ENCODE data around the gene STX8.

Gene STX8

DNA sequence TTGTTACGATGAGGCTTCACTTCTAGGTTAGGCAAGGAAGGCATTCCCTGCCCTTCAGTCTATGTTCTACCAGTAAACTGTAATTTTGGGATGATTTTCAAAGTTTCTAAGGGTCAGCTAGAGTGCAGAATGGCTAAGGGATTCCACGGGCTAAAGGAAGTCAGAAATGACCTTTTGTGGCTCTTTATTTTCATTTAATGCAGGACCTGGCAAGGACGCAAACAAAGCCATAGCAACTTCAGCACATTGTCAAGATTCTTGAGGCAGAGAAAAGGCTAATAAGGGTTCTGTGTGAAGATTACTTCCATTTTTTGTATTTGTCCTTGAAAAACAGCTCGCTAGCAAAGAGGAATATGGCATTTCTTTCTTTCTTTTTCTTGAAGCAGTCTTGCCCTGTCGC is 76.6 kb downstream of the STX8 start:
- H3K36me3 ChIP-seq (replicated peaks in 1 of 2; ENCODE audit: control insufficient read depth in 2 of 2, insufficient read depth in 2 of 2, low read length in 2 of 2) = peaks cover 0 to 3% of the 10 kb centered on the region in 2 donors

DNA sequence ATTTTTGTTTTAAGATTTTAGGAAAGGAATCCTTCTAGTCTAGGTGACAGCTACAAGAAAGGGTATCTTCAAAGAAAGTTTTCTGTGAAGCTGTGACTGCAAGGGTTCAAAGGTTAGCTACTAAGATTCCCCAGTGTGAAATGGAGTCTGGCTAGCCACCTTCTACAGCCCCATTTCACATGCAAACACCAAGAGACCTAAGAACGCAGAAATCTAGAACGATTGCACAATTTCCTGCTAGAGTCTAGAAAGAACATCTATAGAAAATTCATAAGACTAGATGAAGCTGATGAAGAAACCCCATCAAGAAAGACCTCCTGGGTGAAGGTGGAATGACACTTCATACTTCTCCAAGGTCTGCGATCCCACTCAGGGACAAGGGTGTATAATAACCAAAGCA is 77.1 kb downstream of the STX8 start:
- no peak overlapping the region for H3K4me3 ChIP-seq (ENCODE audit: low read length in 2 of 2)
- no peak overlapping the region for H3K18ac ChIP-seq (ENCODE audit: low read length)
- no peak overlapping the region for H3K23ac ChIP-seq (ENCODE audit: low read depth, low read length, poor library complexity)
- H3K9ac ChIP-seq (ENCODE audit: low read depth, low read length, poor library complexity) = no peak overlapping the region
- no peaks in the 10 kb centered on the region for H3K79me1 ChIP-seq (ENCODE audit: low read depth, low read length)
- no peak overlapping the region for H3K4ac ChIP-seq (ENCODE audit: low read length)
- no peak overlapping the region for H2AFZ ChIP-seq (ENCODE audit: low read length)
- no peak overlapping the region for H4K91ac ChIP-seq (ENCODE audit: low read depth, low read length, poor library complexity)
- no peak overlapping the region for H2BK5ac ChIP-seq (ENCODE audit: low read length)
- no peak overlapping the region for H2BK12ac ChIP-seq (ENCODE audit: low read length)
- H3K36me3 ChIP-seq (replicated peaks in 1 of 2; ENCODE audit: control insufficient read depth in 2 of 2, insufficient read depth in 2 of 2, low read length in 2 of 2) = peaks cover 0 to 3% of the 10 kb centered on the region in 2 donors
- no peak overlapping the region for H3K27ac ChIP-seq (replicated peaks; ENCODE audit: low read length)
- no peaks in the 10 kb centered on the region for H3K27me3 ChIP-seq (ENCODE audit: control insufficient read depth in 3 of 3, insufficient read depth in 3 of 3, low read depth in 1 of 3, low read length in 3 of 3)
- no peaks in the 10 kb centered on the region for H3K9me3 ChIP-seq (replicated peaks in 1 of 2; ENCODE audit: control insufficient read depth in 2 of 2, insufficient read depth in 1 of 2, low read depth in 1 of 2, low read length in 2 of 2)
- no peak for DNase-seq (ENCODE audit: low spot score)
- H3K4me1 ChIP-seq (ENCODE audit: control insufficient read depth in 2 of 2, insufficient read depth in 1 of 2, low read depth in 1 of 2, low read length in 2 of 2) = no peaks in the 10 kb centered on the region
- H3K4me2 ChIP-seq (ENCODE audit: insufficient read depth, low read length, poor library complexity, severe bottlenecking) = no peak overlapping the region
- no peak overlapping the region for H3K14ac ChIP-seq (ENCODE audit: low read length)
- WGBS, 2 donors (ENCODE audit: extremely low coverage in 2 of 2, insufficient read length in 2 of 2, insufficient replicate concordance in 1 of 2) = no CpG with 5 or more reads among the region's 3 CpGs
- no peak overlapping the region for H2BK120ac ChIP-seq (ENCODE audit: low read depth, low read length)
- H4K8ac ChIP-seq (ENCODE audit: low read depth, low read length) = no peak overlapping the region
- H2BK15ac ChIP-seq (ENCODE audit: low read length) = no peak overlapping the region
- no peak overlapping the region for H2AK5ac ChIP-seq (ENCODE audit: low read depth, low read length)

More for the DNA sequence above, 76.6 kb downstream of the STX8 start:
- Histone ChIP-seq H3K4ac (ENCODE audit: low read length) (no peak overlapping the region), H3K9ac (ENCODE audit: low read depth, low read length, poor library complexity) (no peak overlapping the region), H3K27me3 (ENCODE audit: control insufficient read depth in 3 of 3, insufficient read depth in 3 of 3, low read depth in 1 of 3, low read length in 3 of 3) (no peaks in the 10 kb centered on the region), H2BK15ac (ENCODE audit: low read length) (no peak overlapping the region), H2BK120ac (ENCODE audit: low read depth, low read length) (no peak overlapping the region), H2AK5ac (ENCODE audit: low read depth, low read length) (no peak overlapping the region), H3K4me1 (ENCODE audit: control insufficient read depth in 2 of 2, insufficient read depth in 1 of 2, low read depth in 1 of 2, low read length in 2 of 2) (no peaks in the 10 kb centered on the region), H3K4me2 (ENCODE audit: insufficient read depth, low read length, poor library complexity, severe bottlenecking) (no peak overlapping the region), H2BK5ac (ENCODE audit: low read length) (no peak overlapping the region), H4K8ac (ENCODE audit: low read depth, low read length) (no peak overlapping the region), H2BK12ac (ENCODE audit: low read length) (no peak overlapping the region), H2AFZ (ENCODE audit: low read length) (no peak overlapping the region), H3K14ac (ENCODE audit: low read length) (no peak overlapping the region), H3K9me3 (replicated peaks in 1 of 2; ENCODE audit: control insufficient read depth in 2 of 2, insufficient read depth in 1 of 2, low read depth in 1 of 2, low read length in 2 of 2) (no peaks in the 10 kb centered on the region), H3K79me1 (ENCODE audit: low read depth, low read length) (no peaks in the 10 kb centered on the region), H3K18ac (ENCODE audit: low read length) (no peak overlapping the region), H4K91ac (ENCODE audit: low read depth, low read length, poor library complexity) (no peak overlapping the region), H3K23ac (ENCODE audit: low read depth, low read length, poor library complexity) (no peak overlapping the region), H3K4me3 (ENCODE audit: low read length in 2 of 2) (no peak overlapping the region), H3K27ac (replicated peaks; ENCODE audit: low read length) (no peak overlapping the region)
- no peak for DNase-seq (ENCODE audit: low spot score)
- WGBS, 2 donors (ENCODE audit: extremely low coverage in 2 of 2, insufficient read length in 2 of 2, insufficient replicate concordance in 1 of 2) = no CpG with 5 or more reads among the region's 5 CpGs

DNA sequence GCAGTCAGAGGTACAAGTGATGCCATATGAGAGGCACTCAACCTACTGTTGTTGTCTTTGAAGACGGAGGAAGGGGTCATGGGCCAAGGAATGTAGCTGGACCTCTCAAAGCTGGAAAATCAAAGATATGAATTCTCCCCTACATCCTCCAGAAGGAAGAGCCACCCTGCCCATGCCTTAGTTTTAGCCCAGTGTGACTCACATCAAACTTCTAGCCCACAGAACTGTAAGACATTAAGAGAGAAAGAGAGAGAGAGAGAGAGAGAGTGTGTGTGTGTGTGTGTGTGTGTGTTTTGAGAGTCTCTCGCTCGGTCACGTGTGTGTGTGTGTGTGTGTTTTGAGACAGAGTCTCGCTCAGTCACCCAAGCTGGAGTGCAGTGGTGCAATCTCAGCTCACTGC is 87.1 kb downstream of the STX8 start:
- Histone ChIP-seq H3K9ac (ENCODE audit: low read depth, low read length, poor library complexity) (no peak overlapping the region), H4K8ac (ENCODE audit: low read depth, low read length) (no peak overlapping the region), H3K36me3 (replicated peaks in 1 of 2; ENCODE audit: control insufficient read depth in 2 of 2, insufficient read depth in 2 of 2, low read length in 2 of 2) (no peaks in the 10 kb centered on the region), H3K4me3 (ENCODE audit: low read length in 2 of 2) (no peak overlapping the region), H3K4ac (ENCODE audit: low read length) (no peak overlapping the region), H3K23ac (ENCODE audit: low read depth, low read length, poor library complexity) (no peak overlapping the region), H2AFZ (ENCODE audit: low read length) (no peak overlapping the region), H3K14ac (ENCODE audit: low read length) (no peak overlapping the region), H2BK15ac (ENCODE audit: low read length) (no peak overlapping the region), H3K4me1 (ENCODE audit: control insufficient read depth in 2 of 2, insufficient read depth in 1 of 2, low read depth in 1 of 2, low read length in 2 of 2) (no peaks in the 10 kb centered on the region), H3K4me2 (ENCODE audit: insufficient read depth, low read length, poor library complexity, severe bottlenecking) (no peak overlapping the region), H3K18ac (ENCODE audit: low read length) (no peak overlapping the region), H3K9me3 (replicated peaks in 1 of 2; ENCODE audit: control insufficient read depth in 2 of 2, insufficient read depth in 1 of 2, low read depth in 1 of 2, low read length in 2 of 2) (no peaks in the 10 kb centered on the region), H3K79me1 (ENCODE audit: low read depth, low read length) (no peaks in the 10 kb centered on the region), H2BK5ac (ENCODE audit: low read length) (no peak overlapping the region), H3K27me3 (ENCODE audit: control insufficient read depth in 3 of 3, insufficient read depth in 3 of 3, low read depth in 1 of 3, low read length in 3 of 3) (no peaks in the 10 kb centered on the region), H4K91ac (ENCODE audit: low read depth, low read length, poor library complexity) (no peak overlapping the region), H3K27ac (replicated peaks; ENCODE audit: low read length) (no peak overlapping the region), H2BK12ac (ENCODE audit: low read length) (no peak overlapping the region), H2BK120ac (ENCODE audit: low read depth, low read length) (no peak overlapping the region), H2AK5ac (ENCODE audit: low read depth, low read length) (no peak overlapping the region)
- DNase-seq (ENCODE audit: low spot score) = no peak
- no CpG with 5 or more reads among the region's 5 CpGs for WGBS, 2 donors (ENCODE audit: extremely low coverage in 2 of 2, insufficient read length in 2 of 2, insufficient replicate concordance in 1 of 2)

DNA sequence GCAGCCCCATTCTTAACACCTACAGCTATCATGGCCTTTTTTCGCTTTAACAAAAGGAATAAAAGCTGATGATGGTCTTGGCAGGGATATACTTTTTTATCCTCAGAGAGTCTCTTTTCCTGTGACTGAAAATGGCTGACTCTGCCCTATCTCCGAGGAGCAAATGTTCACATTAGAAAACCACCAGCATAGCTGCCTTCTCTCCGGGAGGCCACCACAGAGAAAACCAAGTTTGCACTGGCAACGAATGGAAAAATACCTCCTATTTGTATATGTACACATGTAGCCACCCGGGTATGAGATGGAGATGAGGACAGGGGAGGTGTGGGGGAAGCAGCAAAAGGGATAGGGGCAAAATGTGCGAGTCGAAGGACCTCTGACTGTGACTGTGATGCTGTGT is 88.2 kb downstream of the STX8 start:
- no peak overlapping the region for H2BK5ac ChIP-seq (ENCODE audit: low read length)
- no peak overlapping the region for H3K4ac ChIP-seq (ENCODE audit: low read length)
- no peak overlapping the region for H4K91ac ChIP-seq (ENCODE audit: low read depth, low read length, poor library complexity)
- no peak overlapping the region for H3K9ac ChIP-seq (ENCODE audit: low read depth, low read length, poor library complexity)
- no peak overlapping the region for H2AK5ac ChIP-seq (ENCODE audit: low read depth, low read length)
- no peak overlapping the region for H4K8ac ChIP-seq (ENCODE audit: low read depth, low read length)
- H2BK120ac ChIP-seq (ENCODE audit: low read depth, low read length) = no peak overlapping the region
- no peak overlapping the region for H3K14ac ChIP-seq (ENCODE audit: low read length)
- no peak for DNase-seq (ENCODE audit: low spot score)
- H2BK15ac ChIP-seq (ENCODE audit: low read length) = no peak overlapping the region
- no peaks in the 10 kb centered on the region for H3K36me3 ChIP-seq (replicated peaks in 1 of 2; ENCODE audit: control insufficient read depth in 2 of 2, insufficient read depth in 2 of 2, low read length in 2 of 2)
- no peak overlapping the region for H3K4me2 ChIP-seq (ENCODE audit: insufficient read depth, low read length, poor library complexity, severe bottlenecking)
- no peaks in the 10 kb centered on the region for H3K9me3 ChIP-seq (replicated peaks in 1 of 2; ENCODE audit: control insufficient read depth in 2 of 2, insufficient read depth in 1 of 2, low read depth in 1 of 2, low read length in 2 of 2)
- H2AFZ ChIP-seq (ENCODE audit: low read length) = no peak overlapping the region
- H3K27ac ChIP-seq (replicated peaks; ENCODE audit: low read length) = no peak overlapping the region
- H2BK12ac ChIP-seq (ENCODE audit: low read length) = no peak overlapping the region
- H3K4me3 ChIP-seq (ENCODE audit: low read length in 2 of 2) = peak overlapping the region in 1 of 2 donors; percentile 36
- H3K23ac ChIP-seq (ENCODE audit: low read depth, low read length, poor library complexity) = no peak overlapping the region
- H3K18ac ChIP-seq (ENCODE audit: low read length) = no peak overlapping the region
- peaks cover 0 to 2% of the 10 kb centered on the region in 2 donors for H3K4me1 ChIP-seq (ENCODE audit: control insufficient read depth in 2 of 2, insufficient read depth in 1 of 2, low read depth in 1 of 2, low read length in 2 of 2)
- H3K79me1 ChIP-seq (ENCODE audit: low read depth, low read length) = no peaks in the 10 kb centered on the region
- H3K27me3 ChIP-seq (ENCODE audit: control insufficient read depth in 3 of 3, insufficient read depth in 3 of 3, low read depth in 1 of 3, low read length in 3 of 3) = no peaks in the 10 kb centered on the region
- WGBS, 2 donors (ENCODE audit: extremely low coverage in 2 of 2, insufficient read length in 2 of 2, insufficient replicate concordance in 1 of 2) = no CpG with 5 or more reads among the region's 7 CpGs
